SK-N-SH treated with all-trans-retinoic acid at 6 μM for 48 hours (cell line): Measurements from ENCODE around the gene MIGA2.

Experiments
- ARNTL ChIP-seq: fragments of 450-650 bp; formaldehyde crosslinking; IDR thresholded peaks from 2 replicates; pipeline ENCODE4 v1.5.0; 2020; ENCODE audit warnings: low read depth, mild to moderate bottlenecking, moderate library complexity, borderline replicate concordance
- BACH2 ChIP-seq: fragments of 250-450 bp; sonication (Bioruptor Pico); IDR thresholded peaks from 2 replicates; pipeline ENCODE4 v1.9.0; 2021; ENCODE audit warnings: mild to moderate bottlenecking, borderline replicate concordance
- CSDC2 ChIP-seq: fragments of 250-450 bp; sonication (Bioruptor Pico); IDR thresholded peaks from 2 replicates; pipeline ENCODE4 v1.5.0; 2020; ENCODE audit warnings: mild to moderate bottlenecking, moderate library complexity
- CSRNP3 ChIP-seq: fragments of 250-450 bp; sonication (Bioruptor Pico); IDR thresholded peaks from 2 replicates; pipeline ENCODE4 v1.5.1; 2021; ENCODE audit warnings: mild to moderate bottlenecking, moderate library complexity
- ESRRG ChIP-seq: fragments of 250-450 bp; sonication (Bioruptor Pico); IDR thresholded peaks from 2 replicates; pipeline ENCODE4 v1.6.1; 2021; ENCODE audit warnings: mild to moderate bottlenecking
- GLIS3 ChIP-seq: fragments of 250-450 bp; sonication (Bioruptor Pico); IDR thresholded peaks from 2 replicates; pipeline ENCODE4 v1.5.0; 2020; ENCODE audit warnings: mild to moderate bottlenecking, moderate library complexity
- POU6F1 ChIP-seq: fragments of 250-450 bp; sonication (Bioruptor Pico); IDR thresholded peaks from 2 replicates; pipeline ENCODE4 v1.8.0; 2021; ENCODE audit warnings: low read depth, mild to moderate bottlenecking, moderate library complexity, borderline replicate concordance
- PPARA ChIP-seq: fragments of 250-450 bp; sonication (Bioruptor Pico); IDR thresholded peaks from 2 replicates; pipeline ENCODE4 v1.5.0; 2020; ENCODE audit warnings: mild to moderate bottlenecking, borderline replicate concordance
- RARB ChIP-seq: fragments of 250-450 bp; sonication (Bioruptor Pico); IDR thresholded peaks from 2 replicates; pipeline ENCODE4 v1.8.0; 2021; ENCODE audit warnings: mild to moderate bottlenecking, moderate library complexity
- TCF4 ChIP-seq: fragments of 250-450 bp; sonication (Bioruptor Pico); IDR thresholded peaks from 2 replicates; pipeline ENCODE4 v1.8.0; 2021; ENCODE audit warnings: mild to moderate bottlenecking, moderate library complexity, borderline replicate concordance
- TOX ChIP-seq: fragments of 250-450 bp; sonication (Bioruptor Pico); IDR thresholded peaks from 2 replicates; pipeline ENCODE4 v1.8.0; 2021; ENCODE audit warnings: mild to moderate bottlenecking, moderate library complexity, borderline replicate concordance
- ZFP3 ChIP-seq: fragments of 250-450 bp; sonication (Bioruptor Pico); IDR thresholded peaks from 2 replicates; pipeline ENCODE4 v1.5.0; 2020; ENCODE audit warnings: mild to moderate bottlenecking, moderate library complexity
- TF ChIP-seq, protein P1 (sequence below): fragments of 250-450 bp; sonication (Bioruptor Pico); IDR thresholded peaks from 2 replicates; pipeline ENCODE4 v1.5.1; 2020; ENCODE audit warnings: low read depth, mild to moderate bottlenecking, moderate library complexity
- TF ChIP-seq, protein P2 (sequence below): fragments of 250-450 bp; sonication (Bioruptor Pico); IDR thresholded peaks from 2 replicates; pipeline ENCODE4 v1.8.0; 2020; ENCODE audit warnings: mild to moderate bottlenecking, moderate library complexity, borderline replicate concordance

DNA sequence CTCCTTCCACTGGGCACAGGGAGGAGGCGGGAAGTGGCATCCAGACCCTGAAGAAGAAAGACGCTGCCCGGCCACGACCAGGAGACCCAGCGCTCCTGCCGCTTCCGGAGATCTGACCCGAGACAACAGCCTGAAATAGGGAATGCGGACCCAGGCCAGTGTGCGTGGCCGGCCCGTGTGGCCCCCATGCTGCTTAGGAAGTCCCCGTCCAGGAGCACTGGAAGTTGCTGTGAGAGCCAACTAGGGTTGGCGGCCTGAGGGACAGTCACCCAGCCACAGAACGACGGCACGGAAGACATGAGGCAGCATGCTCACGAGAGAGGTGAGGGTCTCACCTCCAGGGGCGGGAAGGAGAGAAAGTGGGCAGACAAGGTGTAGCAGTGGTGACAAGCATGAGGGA, 25.3 kb upstream of the MIGA2 start:
- TF ChIP-seq, protein P1, sequence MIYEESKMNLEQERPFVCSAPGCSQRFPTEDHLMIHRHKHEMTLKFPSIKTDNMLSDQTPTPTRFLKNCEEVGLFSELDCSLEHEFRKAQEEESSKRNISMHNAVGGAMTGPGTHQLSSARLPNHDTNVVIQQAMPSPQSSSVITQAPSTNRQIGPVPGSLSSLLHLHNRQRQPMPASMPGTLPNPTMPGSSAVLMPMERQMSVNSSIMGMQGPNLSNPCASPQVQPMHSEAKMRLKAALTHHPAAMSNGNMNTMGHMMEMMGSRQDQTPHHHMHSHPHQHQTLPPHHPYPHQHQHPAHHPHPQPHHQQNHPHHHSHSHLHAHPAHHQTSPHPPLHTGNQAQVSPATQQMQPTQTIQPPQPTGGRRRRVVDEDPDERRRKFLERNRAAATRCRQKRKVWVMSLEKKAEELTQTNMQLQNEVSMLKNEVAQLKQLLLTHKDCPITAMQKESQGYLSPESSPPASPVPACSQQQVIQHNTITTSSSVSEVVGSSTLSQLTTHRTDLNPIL (CRISPR knock-in tag), result no peak
- TF ChIP-seq RARB (CRISPR knock-in tag) (no peak), CSDC2 (CRISPR knock-in tag) (no peak), POU6F1 (CRISPR knock-in tag) (no peak), TCF4 (CRISPR knock-in tag) (no peak), CSRNP3 (no peak), TOX (CRISPR knock-in tag) (no peak), ZFP3 (CRISPR knock-in tag) (no peak), BACH2 (CRISPR knock-in tag) (no peak), PPARA (CRISPR knock-in tag) (no peak), ESRRG (CRISPR knock-in tag) (no peak), GLIS3 (CRISPR knock-in tag) (no peak), ARNTL (CRISPR knock-in tag) (no peak)
- TF ChIP-seq, protein P2, sequence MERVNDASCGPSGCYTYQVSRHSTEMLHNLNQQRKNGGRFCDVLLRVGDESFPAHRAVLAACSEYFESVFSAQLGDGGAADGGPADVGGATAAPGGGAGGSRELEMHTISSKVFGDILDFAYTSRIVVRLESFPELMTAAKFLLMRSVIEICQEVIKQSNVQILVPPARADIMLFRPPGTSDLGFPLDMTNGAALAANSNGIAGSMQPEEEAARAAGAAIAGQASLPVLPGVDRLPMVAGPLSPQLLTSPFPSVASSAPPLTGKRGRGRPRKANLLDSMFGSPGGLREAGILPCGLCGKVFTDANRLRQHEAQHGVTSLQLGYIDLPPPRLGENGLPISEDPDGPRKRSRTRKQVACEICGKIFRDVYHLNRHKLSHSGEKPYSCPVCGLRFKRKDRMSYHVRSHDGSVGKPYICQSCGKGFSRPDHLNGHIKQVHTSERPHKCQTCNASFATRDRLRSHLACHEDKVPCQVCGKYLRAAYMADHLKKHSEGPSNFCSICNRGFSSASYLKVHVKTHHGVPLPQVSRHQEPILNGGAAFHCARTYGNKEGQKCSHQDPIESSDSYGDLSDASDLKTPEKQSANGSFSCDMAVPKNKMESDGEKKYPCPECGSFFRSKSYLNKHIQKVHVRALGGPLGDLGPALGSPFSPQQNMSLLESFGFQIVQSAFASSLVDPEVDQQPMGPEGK, result no peak
